Natural killer cell (primary cell): Measurements from ENCODE around the gene SLC22A17. TPM values are rescaled to one million over a fixed set of nuclear protein-coding genes. Genes with fewer than 3 reads are reported as not detected.

Experiments used
- ATAC-seq, 3 donors: fragments of 150-1000 bp in 2 of 3; fragments of 200-7000 bp in 1 of 3; cut with Tn5 transposase; 1 replicate in 1 of 3; 2 replicates in 2 of 3; pipeline ENCODE4 v1.10.0; 2021; ENCODE audit warnings: mild to moderate bottlenecking in 2 of 3, moderate library complexity in 2 of 3
- DNase-seq, 2 donors: peaks; one replicate each; pipeline versions ENCODE4 v3.0.0 to v3.0.0-alpha.2; 2013 to 2021; ENCODE audit warnings: mixed read lengths in 1 of 2
- H3K27ac ChIP-seq: one replicate; pipeline ENCODE4 v1.5.1; 2013; ENCODE audit warnings: mild to moderate bottlenecking, low read length
- H3K27me3 ChIP-seq: one replicate; pipeline ENCODE4 v1.6.1; 2013; ENCODE audit warnings: low read length; ENCODE audit not compliant: control insufficient read depth, insufficient read depth
- H3K36me3 ChIP-seq: one replicate; pipeline ENCODE4 v1.6.1; 2013; ENCODE audit warnings: low read length; ENCODE audit not compliant: control insufficient read depth, insufficient read depth
- H3K4me1 ChIP-seq: one replicate; pipeline ENCODE4 v1.6.1; 2013; ENCODE audit warnings: low read length; ENCODE audit not compliant: control insufficient read depth, insufficient read depth
- H3K4me3 ChIP-seq: one replicate; pipeline ENCODE4 v1.5.1; 2013; ENCODE audit warnings: low read length
- H3K9me3 ChIP-seq: one replicate; pipeline ENCODE4 v1.6.1; 2013; ENCODE audit warnings: low read length; ENCODE audit not compliant: control insufficient read depth, insufficient read depth
- H3K27ac Mint-ChIP-seq, 2 donors: one replicate each; pipeline ENCODE4 v1.8.0; 2022; ENCODE audit warnings: mild to moderate bottlenecking in 2 of 2, mixed read lengths in 2 of 2, moderate library complexity in 1 of 2
- H3K27me3 Mint-ChIP-seq, 2 donors: one replicate each; pipeline ENCODE4 v1.8.0; 2022; ENCODE audit warnings: low read depth in 2 of 2, mixed read lengths in 2 of 2
- H3K36me3 Mint-ChIP-seq: one replicate; pipeline ENCODE4 v1.8.0; 2022; ENCODE audit warnings: mixed read lengths
- H3K4me1 Mint-ChIP-seq, 2 donors: one replicate each; pipeline ENCODE4 v1.8.0; 2022; ENCODE audit warnings: mixed read lengths in 2 of 2
- H3K4me3 Mint-ChIP-seq: one replicate; pipeline ENCODE4 v1.8.0; 2022; ENCODE audit warnings: mild to moderate bottlenecking, moderate library complexity, mixed read lengths
- H3K9me3 Mint-ChIP-seq, 2 donors: one replicate each; pipeline ENCODE4 v1.8.0; 2022; ENCODE audit warnings: mixed read lengths in 2 of 2
- WGBS: methylation state at CpG from one replicate; pipeline ENCODE4 v1.1.7; 2013; ENCODE audit warnings: missing lambda C conversion rate; ENCODE audit not compliant: insufficient coverage; 5-methylcytosine and 5-hydroxymethylcytosine counted together
- intact Hi-C: fragments of 100-400 bp; cut with micrococcal nuclease; formaldehyde crosslinking; loops from one replicate; pipeline ENCODE4 v1.14.2; 2022
- total RNA-seq, 4 donors: library from RNA; stranded (reverse); fragments of 120-200 nt in 1 of 4; gene quantifications; one replicate each; pipeline versions ENCODE4 v1.2.3 to v1.2.4, GENCODE V29; 2013 to 2022
- TF ChIP-seq, protein P1 (sequence below): fragments of 200-600 bp; IDR thresholded peaks from one replicate; pipeline ENCODE4 v1.8.0; 2022; ENCODE audit warnings: antibody characterized with exemption

Gene SLC22A17
- total RNA-seq, 3 donors from 2014 or later (not counting 1 experiment from before 2014, with no cell fraction given) = 0.28 to 1.00 TPM; not detected in 1

DNA sequence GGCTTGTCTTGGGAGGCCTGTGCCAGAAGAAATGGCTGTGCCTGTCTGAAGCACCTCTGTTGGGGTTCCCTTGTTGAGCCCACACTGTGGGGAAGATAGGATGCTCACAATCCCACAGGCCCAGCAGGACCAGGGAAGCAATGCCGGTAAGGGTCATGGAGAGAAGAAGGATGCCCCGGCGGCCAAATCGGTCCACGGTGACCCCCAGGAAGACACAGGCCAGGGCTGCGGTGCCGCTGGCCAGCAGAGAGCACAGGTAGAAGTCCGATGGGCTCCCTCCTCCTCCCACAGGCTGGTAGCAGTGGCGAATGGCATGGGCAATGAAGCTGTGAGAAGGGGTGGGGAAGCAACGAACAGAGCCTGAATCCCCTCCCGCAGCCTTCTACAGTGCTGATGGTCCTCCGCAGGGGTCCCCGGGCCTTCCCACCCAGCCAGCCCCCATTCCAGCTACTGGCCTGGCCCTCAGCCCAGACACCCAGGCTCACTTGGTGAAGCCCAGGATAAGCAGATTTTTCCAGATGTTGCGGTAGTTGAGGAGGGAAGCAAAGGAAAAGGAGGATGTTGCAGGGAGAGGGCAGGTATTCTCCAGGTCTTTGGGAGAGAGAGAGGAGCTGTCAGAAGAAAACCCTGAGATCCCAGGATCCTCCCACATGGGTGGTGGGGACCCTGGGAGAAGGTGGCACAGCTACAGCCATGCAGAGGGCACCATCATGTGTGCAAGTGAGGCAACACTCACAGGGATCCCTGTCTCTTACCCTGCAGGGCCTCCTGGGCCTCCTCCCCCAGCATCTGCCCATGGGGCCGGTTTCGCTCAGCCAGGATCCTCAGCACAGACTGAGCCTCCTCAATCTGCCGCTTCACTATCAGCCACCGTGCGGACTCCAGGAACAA lies 5.0 kb downstream of the SLC22A17 start:
- no peak for ATAC-seq
- Mint-ChIP-seq H3K9me3 (no peaks in the 10 kb centered on the region), H3K36me3 (no peaks in the 10 kb centered on the region), H3K27me3 (peaks cover 32% of the 10 kb centered on the region in 2 donors), H3K4me3 (no peak overlapping the region), H3K4me1 (peaks cover 0 to 7% of the 10 kb centered on the region in 2 donors), H3K27ac (no peak overlapping the region)
- Histone ChIP-seq H3K36me3 (no peaks in the 10 kb centered on the region), H3K4me1 (peaks cover 9% of the 10 kb centered on the region), H3K27ac (no peak overlapping the region), H3K9me3 (no peaks in the 10 kb centered on the region), H3K27me3 (peaks cover 13% of the 10 kb centered on the region), H3K4me3 (no peak overlapping the region)
- 95% methylated on average over 19 of the region's 19 CpGs for WGBS
- intact Hi-C loops = no loop called here
- no peak for DNase-seq
- TF ChIP-seq, protein P1, sequence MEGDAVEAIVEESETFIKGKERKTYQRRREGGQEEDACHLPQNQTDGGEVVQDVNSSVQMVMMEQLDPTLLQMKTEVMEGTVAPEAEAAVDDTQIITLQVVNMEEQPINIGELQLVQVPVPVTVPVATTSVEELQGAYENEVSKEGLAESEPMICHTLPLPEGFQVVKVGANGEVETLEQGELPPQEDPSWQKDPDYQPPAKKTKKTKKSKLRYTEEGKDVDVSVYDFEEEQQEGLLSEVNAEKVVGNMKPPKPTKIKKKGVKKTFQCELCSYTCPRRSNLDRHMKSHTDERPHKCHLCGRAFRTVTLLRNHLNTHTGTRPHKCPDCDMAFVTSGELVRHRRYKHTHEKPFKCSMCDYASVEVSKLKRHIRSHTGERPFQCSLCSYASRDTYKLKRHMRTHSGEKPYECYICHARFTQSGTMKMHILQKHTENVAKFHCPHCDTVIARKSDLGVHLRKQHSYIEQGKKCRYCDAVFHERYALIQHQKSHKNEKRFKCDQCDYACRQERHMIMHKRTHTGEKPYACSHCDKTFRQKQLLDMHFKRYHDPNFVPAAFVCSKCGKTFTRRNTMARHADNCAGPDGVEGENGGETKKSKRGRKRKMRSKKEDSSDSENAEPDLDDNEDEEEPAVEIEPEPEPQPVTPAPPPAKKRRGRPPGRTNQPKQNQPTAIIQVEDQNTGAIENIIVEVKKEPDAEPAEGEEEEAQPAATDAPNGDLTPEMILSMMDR = no peak

DNA sequence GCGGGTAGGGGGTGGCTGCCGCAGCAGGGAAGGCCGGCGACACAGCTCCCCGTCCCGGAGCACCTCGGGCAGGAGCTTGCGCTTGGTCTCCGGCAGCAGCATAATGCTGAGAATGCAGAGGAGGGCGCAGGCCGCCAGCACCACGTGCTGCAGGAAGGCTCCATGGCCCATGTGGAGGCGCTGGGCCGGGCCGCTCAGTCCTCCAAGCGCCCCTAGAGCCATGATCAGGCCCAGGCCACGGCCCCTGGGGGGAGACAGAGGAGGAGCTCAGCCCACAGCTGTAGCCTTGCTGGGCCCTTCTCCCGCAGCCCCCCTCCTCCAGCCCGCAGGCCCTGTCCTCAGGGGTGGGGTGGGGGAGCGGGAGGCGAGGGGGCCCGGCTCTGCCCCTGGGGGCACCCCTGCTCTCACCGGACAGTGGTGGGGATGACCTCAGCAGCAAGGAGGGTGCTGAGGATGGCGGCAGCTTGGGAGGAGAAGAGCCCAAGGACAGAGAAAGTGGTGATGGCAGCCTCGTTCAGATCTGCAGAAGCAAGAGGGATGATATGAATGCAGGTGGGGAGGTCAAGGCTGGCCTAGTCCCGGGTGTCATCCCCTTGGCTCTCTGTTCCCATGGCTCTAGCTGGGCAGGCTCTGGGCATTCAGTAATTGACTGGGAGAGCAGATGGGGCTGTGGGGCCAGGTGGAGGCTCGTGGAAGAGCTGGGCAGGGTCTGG lies 5.8 kb downstream of the SLC22A17 start:
- Mint-ChIP-seq H3K36me3 (no peaks in the 10 kb centered on the region), H3K27me3 (peaks cover 32 to 36% of the 10 kb centered on the region in 2 donors), H3K27ac (no peak overlapping the region), H3K4me1 (peaks cover 0 to 7% of the 10 kb centered on the region in 2 donors), H3K9me3 (no peaks in the 10 kb centered on the region), H3K4me3 (no peak overlapping the region)
- Histone ChIP-seq H3K27me3 (peaks cover 11% of the 10 kb centered on the region), H3K4me3 (no peak overlapping the region), H3K9me3 (no peaks in the 10 kb centered on the region), H3K27ac (no peak overlapping the region), H3K4me1 (peaks cover 1% of the 10 kb centered on the region), H3K36me3 (no peaks in the 10 kb centered on the region)
- intact Hi-C loops = no loop called here
- DNase-seq = no peak
- TF ChIP-seq, protein P1 = no peak
- no peak for ATAC-seq
- WGBS = 92% methylated on average over 27 of the region's 27 CpGs

GRCh38 chr14:23345987-23346692 lies 6.5 kb downstream of the SLC22A17 start:
- DNase-seq (no peak), ATAC-seq (no peak)
- no peak overlapping the region for H3K4me3 Mint-ChIP-seq
- Histone ChIP-seq H3K9me3 (no peaks in the 10 kb centered on the region), H3K36me3 (no peaks in the 10 kb centered on the region), H3K27me3 (peaks cover 6% of the 10 kb centered on the region), H3K4me3 (no peak overlapping the region), H3K4me1 (no peaks in the 10 kb centered on the region), H3K27ac (no peak overlapping the region)
- TF ChIP-seq, protein P1 = no peak
- intact Hi-C loops = no loop called here
- H3K4me1 Mint-ChIP-seq = peaks cover 0 to 2% of the 10 kb centered on the region in 2 donors
- WGBS = 84% methylated on average over 12 of the region's 13 CpGs
- no peaks in the 10 kb centered on the region for H3K36me3 Mint-ChIP-seq
- peaks cover 28 to 33% of the 10 kb centered on the region in 2 donors for H3K27me3 Mint-ChIP-seq
- H3K9me3 Mint-ChIP-seq = no peaks in the 10 kb centered on the region
- no peak overlapping the region for H3K27ac Mint-ChIP-seq
